Panc1 (cell line): ENCODE data around the gene LTB4R. TPM values are rescaled to one million over a fixed set of nuclear protein-coding genes. Genes with fewer than 3 reads are reported as not detected.

Experiments
- ATAC-seq: fragments of 200-7000 bp; cut with Tn5 transposase; 2 replicates; pipeline ENCODE4 v1.9.1; 2020; ENCODE audit warnings: mild to moderate bottlenecking, moderate library complexity
- BruUV-seq: library from RNA; stranded (reverse); fragments of 400-500 nt; replicated peaks from 2 replicates; lab custom pipeline; 2021; lab: Mats Ljungman, UMichigan
- CTCF ChIA-PET: fragments of 300-600 bp; sonication (Branson Sonifier 250); formaldehyde crosslinking; loops from one replicate; lab custom pipeline; 2022; ENCODE audit warnings: antibody characterized with exemption; lab: Charles Lee
- POLR2A ChIA-PET: fragments of 300-600 bp; sonication (Branson Sonifier 250); formaldehyde crosslinking; loops from one replicate; lab custom pipeline; 2022; ENCODE audit warnings: antibody characterized with exemption; lab: Charles Lee
- DNase-seq: peaks from one replicate; pipeline ENCODE4 v3.0.0-alpha.2; 2010; ENCODE audit warnings: low read depth, low spot score
- H3K27ac ChIP-seq: 2 replicates; pipeline ENCODE4 v1.5.1; 2011; ENCODE audit warnings: mild to moderate bottlenecking, low read length, inconsistent platforms
- H3K27me3 ChIP-seq: fragments of 200-500 bp; sonication (Bioruptor generic); 2 replicates; pipeline ENCODE4 v1.6.0; 2014; ENCODE audit warnings: low read length, inconsistent platforms; ENCODE audit not compliant: control insufficient read depth, insufficient read depth
- H3K36me3 ChIP-seq: fragments of 200-500 bp; sonication (Bioruptor generic); 2 replicates; pipeline ENCODE4 v1.5.1; 2014; ENCODE audit warnings: inconsistent platforms, mild to moderate bottlenecking, low read length, moderate library complexity; ENCODE audit not compliant: control insufficient read depth, insufficient read depth
- H3K4me1 ChIP-seq: 2 replicates; pipeline ENCODE4 v1.5.1; 2011; ENCODE audit warnings: inconsistent platforms, mild to moderate bottlenecking, low read length, moderate library complexity; ENCODE audit not compliant: control insufficient read depth, insufficient read depth
- H3K4me3 ChIP-seq, 2 experiments: 2 replicates each; pipeline ENCODE4 v1.5.1; 2011 to 2012; ENCODE audit warnings: low read depth in 2 of 2, low read length in 2 of 2, mild to moderate bottlenecking in 2 of 2, inconsistent platforms in 1 of 2, moderate library complexity in 1 of 2
- H3K9me3 ChIP-seq: fragments of 200-500 bp; sonication (Bioruptor generic); 2 replicates; pipeline ENCODE4 v1.5.1; 2014; ENCODE audit warnings: low read depth, mild to moderate bottlenecking, inconsistent platforms, low read length, moderate library complexity; ENCODE audit not compliant: control insufficient read depth, insufficient read depth
- CTCF ChIP-seq: fragments of 450-650 bp; IDR thresholded peaks from 2 replicates; pipeline ENCODE4 v1.5.1; 2017; ENCODE audit warnings: mild to moderate bottlenecking
- POLR2AphosphoS5 ChIP-seq: IDR thresholded peaks from 2 replicates; pipeline ENCODE4 v1.6.1; 2012; ENCODE audit warnings: mild to moderate bottlenecking, low read depth, low read length, moderate library complexity
- REST ChIP-seq, 2 experiments: IDR thresholded peaks; 2 replicates each; pipeline ENCODE4 v1.6.1; 2011 to 2012; ENCODE audit warnings: low read depth in 2 of 2, control low read depth in 1 of 2, low read length in 1 of 2, mild to moderate bottlenecking in 1 of 2, moderate library complexity in 1 of 2; ENCODE audit not compliant: insufficient read depth in 1 of 2
- SIN3A ChIP-seq: IDR thresholded peaks from 2 replicates; pipeline ENCODE4 v1.6.1; 2012; ENCODE audit warnings: low read depth, mild to moderate bottlenecking, low read length, moderate library complexity, borderline replicate concordance; ENCODE audit not compliant: insufficient read depth
- TCF7L2 ChIP-seq: IDR thresholded peaks from 2 replicates; pipeline ENCODE4 v1.6.1; 2011; ENCODE audit warnings: mild to moderate bottlenecking, low read depth, low read length, inconsistent platforms
- in situ Hi-C: cut with HindIII; loops from 2 replicates; pipeline ENCODE4 v1.10.0; 2016; ENCODE audit warnings: low sequenced_read_pairs, low pct_unique_long_range_greater_than_20kb
- intact Hi-C: fragments of 100-400 bp; cut with micrococcal nuclease; formaldehyde crosslinking; loops from one replicate; pipeline ENCODE4 v1.10.0; 2022; ENCODE audit not compliant: unreplicated experiment
- total RNA-seq: library from RNA; stranded (reverse); gene quantifications from one replicate; pipeline ENCODE4 v1.2.1, GENCODE V29; 2021; ENCODE audit not compliant: unreplicated experiment

Gene LTB4R
- total RNA-seq, 1 experiment from 2014 or later = 4.8 TPM

GRCh38 chr14:24315807-24316596 lies 4.7 kb downstream of the LTB4R start:
- no peak overlapping the region for H3K27ac ChIP-seq
- no peak for DNase-seq
- H3K4me3 ChIP-seq = no peak overlapping the region
- intact Hi-C loops (no loop called here), in situ Hi-C loops (no loop called here)
- ChIA-PET POLR2A (interaction anchor here (0.5 kb wide), 1 partner anchor 87 kb away, joined by 4 read pairs; no protein-coding TSS in a partner anchor), CTCF (no interaction called here)
- TF ChIP-seq POLR2AphosphoS5 (no peak), REST (IDR thresholded peaks at IDR 0.05; ENCODE audit: insufficient read depth in 1 of 2, low read depth in 2 of 2, low read length in 1 of 2) (no peak), CTCF (no peak), TCF7L2 (no peak), SIN3A (no peak)
- H3K9me3 ChIP-seq = no peaks in the 10 kb centered on the region
- no peaks in the 10 kb centered on the region for H3K4me1 ChIP-seq
- peak; percentile 10; the same call in 1 of the 2 replicates for ATAC-seq
- H3K27me3 ChIP-seq = no peaks in the 10 kb centered on the region
- no TSS peak for BruUV-seq
- no peaks in the 10 kb centered on the region for H3K36me3 ChIP-seq

- Histone ChIP-seq H3K36me3 (no peaks in the 10 kb centered on the region), H3K9me3 (no peaks in the 10 kb centered on the region), H3K27me3 (no peaks in the 10 kb centered on the region), H3K27ac (no peak overlapping the region), H3K4me3 (no peak overlapping the region), H3K4me1 (no peaks in the 10 kb centered on the region)
- DNase-seq (no peak), ATAC-seq (0 out of 2 replicates have a peak, but pooled peaks have one; percentile 31)
- POLR2A ChIA-PET = no interaction called here
- intact Hi-C loops (no loop called here), in situ Hi-C loops (no loop called here)
- CTCF ChIA-PET = no interaction called here
- no peak for TF ChIP-seq SIN3A
- no peak for TF ChIP-seq POLR2AphosphoS5
- TF ChIP-seq REST (IDR thresholded peaks at IDR 0.05; ENCODE audit: insufficient read depth in 1 of 2, low read depth in 2 of 2, low read length in 1 of 2) = no peak
- no peak for TF ChIP-seq CTCF
- no peak for TF ChIP-seq TCF7L2
- BruUV-seq = no TSS peak
Observed at GRCh38 chr14:24316597-24316950, 5.3 kb downstream of the LTB4R start.
